HG02571 (cell line): Measurements from ENCODE around the gene CCNO.

Source experiments
- ATAC-seq: cut with Tn5 transposase; IDR thresholded peaks from one replicate; pipeline ENCODE4 v1.9.1; 2021; ENCODE audit warnings: mild to moderate bottlenecking, moderate library complexity; ENCODE audit not compliant: unreplicated experiment

Gene CCNO, protein sequence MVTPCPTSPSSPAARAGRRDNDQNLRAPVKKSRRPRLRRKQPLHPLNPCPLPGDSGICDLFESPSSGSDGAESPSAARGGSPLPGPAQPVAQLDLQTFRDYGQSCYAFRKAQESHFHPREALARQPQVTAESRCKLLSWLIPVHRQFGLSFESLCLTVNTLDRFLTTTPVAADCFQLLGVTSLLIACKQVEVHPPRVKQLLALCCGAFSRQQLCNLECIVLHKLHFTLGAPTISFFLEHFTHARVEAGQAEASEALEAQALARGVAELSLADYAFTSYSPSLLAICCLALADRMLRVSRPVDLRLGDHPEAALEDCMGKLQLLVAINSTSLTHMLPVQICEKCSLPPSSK

DNA sequence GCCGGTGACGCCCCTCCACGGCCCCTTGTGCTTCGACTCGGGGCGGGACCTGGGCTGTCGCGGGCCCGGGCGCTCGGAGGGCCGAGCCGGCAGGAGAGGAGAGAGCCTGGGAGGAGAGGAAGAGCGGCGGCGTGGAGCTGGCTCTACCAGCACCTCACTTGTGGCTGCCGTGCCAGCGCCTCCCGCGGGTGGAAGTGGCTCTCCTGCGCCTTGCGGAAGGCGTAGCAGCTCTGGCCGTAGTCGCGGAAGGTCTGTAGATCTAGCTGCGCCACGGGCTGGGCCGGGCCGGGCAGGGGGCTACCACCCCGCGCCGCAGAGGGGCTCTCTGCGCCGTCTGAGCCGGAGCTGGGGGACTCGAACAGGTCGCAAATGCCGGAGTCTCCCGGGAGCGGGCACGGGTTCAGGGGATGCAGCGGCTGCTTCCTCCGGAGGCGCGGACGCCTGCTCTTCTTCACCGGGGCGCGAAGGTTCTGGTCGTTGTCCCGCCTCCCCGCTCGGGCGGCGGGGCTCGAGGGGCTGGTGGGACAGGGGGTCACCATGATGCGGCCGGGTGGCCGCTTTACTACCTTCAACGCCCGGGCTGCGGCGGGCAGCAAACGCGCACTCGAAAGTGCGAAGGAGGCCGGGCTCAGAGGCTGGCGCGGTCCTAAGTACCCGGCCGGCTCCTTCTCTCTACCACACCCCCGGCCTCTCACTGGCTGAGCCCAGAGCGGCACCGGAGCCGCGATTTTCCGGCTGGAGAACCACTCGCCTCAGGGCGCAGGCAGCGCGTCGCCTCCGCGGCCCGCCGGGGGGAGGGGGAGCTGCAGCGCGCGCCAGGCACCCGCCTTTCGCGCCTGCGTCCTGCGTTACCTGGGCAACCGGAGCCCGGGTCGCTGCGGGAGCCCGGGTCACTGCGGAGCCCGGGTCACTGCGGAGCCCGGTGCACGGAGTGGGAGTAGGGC lies at the start of gene CCNO:
Gene CCNO (minus strand): TSS at position 624 of the 944 bp plus-strand sequence. CDS start 85 bp downstream, at position 539.
- ATAC-seq, result peak; percentile 63

GRCh38 chr5:55278778-55279177 lies 45.4 kb upstream of the CCNO start:
- no peak for ATAC-seq

DNA sequence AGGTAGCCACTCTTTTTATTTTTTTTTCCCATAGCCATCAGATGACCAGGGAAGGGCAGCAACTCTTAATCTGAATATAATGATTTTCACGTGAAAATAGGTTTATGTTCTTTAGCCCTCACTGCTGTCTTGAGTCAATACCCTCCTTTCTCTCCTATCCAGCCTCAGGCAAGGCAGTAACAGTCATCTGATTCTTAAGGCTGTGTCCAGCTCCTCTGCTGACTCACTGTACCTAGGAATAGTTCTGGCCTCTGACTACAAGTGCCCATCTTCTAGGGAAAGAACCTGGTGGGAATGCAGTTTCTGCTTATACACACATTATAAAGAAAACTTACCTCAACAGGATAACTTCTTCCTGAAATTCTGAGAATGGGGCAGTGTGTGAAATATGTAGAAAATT lies 43.4 kb upstream of the CCNO start:
- ATAC-seq, result no peak

GRCh38 chr5:55258339-55258738 lies 24.9 kb upstream of the CCNO start:
- no peak for ATAC-seq

DNA sequence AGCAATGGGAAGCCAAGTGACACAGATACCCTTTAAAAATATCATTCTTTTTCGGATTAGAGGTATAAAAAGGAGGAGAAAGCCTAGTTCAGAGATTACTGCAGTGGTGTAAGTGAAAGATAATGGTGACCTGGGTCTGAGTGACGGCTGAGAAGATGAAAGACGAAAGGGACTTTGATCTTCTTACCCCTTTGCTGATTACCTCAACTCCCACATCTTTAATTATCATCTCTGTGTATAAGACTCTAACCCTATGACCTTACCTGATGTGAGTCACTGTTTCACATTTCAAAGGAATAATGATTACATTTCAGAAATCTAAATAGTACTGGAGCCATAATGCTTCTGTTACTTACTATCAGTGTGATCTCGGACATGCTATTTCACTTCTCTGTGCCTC lies 21.4 kb upstream of the CCNO start:
- no peak for ATAC-seq

DNA sequence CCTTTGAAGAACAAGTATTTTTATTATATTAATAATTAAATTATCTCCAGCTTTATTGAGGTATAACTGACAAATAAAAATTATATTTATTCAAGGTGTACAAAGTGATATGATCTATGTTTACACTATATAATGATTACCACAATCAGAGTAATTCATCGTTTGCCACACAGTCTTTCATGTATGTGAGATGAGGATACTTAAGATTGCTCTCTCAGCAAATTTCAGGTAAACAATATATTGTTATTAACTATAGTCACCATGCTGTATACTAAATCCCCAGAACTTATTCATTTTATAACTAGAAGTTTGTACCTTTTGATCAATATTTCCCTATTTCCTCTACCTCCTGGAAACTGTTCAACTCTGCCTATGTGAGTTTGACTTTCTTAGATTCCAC lies 16.7 kb upstream of the CCNO start:
- ATAC-seq, result no peak

- ATAC-seq, result no peak
Observed at GRCh38 chr5:55241746-55242145, 8.3 kb upstream of the CCNO start.

DNA sequence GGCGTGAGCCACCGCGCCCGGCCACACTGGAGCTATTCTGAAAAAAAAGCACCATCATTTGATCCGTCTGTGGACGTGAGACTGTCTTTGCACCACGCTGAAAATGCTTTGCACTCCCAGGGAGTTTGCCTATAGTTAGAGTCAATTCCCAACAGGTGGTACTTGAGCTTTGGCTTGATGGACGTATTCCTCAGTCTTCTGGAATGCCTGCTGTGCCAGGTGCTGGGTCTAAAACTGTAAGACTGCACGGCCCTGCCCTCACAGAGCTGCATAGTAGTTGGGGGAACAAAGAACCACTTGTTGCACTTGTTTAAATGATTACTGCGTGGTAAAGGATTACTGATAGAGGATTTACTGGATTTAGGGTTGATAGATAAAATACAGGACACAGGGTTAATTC lies 3.4 kb upstream of the CCNO start:
- no peak for ATAC-seq

- no peak for ATAC-seq
Observed at GRCh38 chr5:55234121-55234700, 803 bp upstream of the CCNO start.

- no peak for ATAC-seq
Observed at GRCh38 chr5:55232271-55232984, 980 bp downstream of the CCNO start.

DNA sequence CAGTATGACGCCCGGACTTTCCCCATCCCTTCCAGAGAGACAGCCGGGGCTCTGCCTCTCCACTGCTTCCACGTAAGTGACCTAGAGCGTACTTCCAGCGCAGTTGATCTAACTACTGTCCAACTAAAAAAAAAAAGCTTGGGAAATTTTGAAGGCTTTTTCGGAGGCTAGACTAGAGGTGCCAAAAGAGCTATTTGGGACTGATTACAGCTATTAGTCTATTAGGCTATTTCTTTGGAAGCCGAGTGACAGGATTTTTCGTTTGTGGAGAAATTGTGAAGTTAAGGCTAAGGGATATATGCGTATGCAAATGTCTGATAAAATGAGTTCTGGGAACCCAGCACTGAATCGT lies 1.5 kb downstream of the CCNO start:
- ATAC-seq, result no peak

DNA sequence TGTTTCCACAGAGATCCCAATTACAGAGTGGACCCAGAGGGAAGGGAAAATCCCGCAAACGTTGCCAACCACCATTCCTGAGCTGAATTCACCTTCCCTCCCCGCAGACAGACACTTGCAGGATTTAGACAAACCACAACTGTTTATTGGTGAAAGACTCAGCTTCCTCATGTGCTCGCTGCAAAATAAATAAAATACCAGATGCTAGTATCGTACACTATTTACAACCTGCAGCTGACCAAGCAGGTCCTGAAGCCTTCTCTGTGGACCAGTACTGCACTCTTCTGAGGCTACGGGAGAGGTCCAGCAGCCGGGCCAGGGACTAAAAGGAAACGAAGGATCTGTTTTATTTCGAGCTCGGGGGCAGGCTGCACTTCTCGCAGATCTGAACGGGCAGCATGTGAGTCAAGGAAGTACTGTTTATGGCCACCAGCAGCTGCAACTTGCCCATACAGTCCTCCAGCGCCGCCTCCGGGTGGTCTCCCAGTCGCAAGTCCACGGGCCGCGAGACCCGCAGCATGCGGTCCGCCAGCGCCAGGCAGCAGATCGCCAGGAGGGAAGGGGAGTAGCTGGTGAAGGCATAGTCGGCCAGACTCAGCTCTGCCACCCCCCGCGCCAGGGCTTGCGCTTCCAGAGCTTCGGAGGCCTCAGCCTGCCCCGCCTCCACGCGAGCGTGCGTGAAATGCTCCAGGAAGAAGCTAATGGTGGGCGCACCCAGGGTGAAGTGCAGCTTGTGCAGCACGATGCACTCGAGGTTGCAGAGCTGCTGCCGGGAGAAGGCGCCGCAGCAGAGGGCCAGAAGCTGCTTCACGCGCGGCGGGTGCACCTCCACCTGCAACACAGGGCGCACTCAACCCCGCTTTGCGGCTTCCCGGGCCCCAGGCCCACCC lies 2.1 kb downstream of the CCNO start:
- ATAC-seq, result no peak

DNA sequence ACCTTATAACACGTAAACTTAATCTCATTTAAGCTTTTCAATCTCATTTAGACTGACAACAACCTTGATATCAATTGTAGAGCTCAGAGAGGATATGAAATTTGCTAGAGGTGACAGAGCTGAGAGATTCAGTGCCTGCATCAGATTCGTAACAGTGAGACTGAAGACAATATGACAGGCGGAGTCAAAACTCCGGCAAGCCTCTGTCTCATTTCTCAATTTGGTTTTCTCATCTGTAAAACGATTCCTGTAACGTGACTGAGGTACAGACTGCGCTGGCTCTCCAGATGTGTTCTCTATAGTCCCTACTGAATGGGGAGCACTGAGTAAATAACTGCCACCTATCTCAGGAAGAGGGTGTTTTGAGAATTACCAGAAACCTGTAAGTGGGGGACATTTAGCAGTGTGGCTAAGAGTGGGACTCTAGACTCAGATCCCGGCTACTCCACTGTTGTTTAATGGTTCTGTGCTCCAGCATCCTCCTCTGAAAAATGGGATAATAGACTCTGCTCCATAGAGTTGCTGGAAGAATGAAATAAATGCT lies 3.2 kb downstream of the CCNO start:
- ATAC-seq, result no peak

DNA sequence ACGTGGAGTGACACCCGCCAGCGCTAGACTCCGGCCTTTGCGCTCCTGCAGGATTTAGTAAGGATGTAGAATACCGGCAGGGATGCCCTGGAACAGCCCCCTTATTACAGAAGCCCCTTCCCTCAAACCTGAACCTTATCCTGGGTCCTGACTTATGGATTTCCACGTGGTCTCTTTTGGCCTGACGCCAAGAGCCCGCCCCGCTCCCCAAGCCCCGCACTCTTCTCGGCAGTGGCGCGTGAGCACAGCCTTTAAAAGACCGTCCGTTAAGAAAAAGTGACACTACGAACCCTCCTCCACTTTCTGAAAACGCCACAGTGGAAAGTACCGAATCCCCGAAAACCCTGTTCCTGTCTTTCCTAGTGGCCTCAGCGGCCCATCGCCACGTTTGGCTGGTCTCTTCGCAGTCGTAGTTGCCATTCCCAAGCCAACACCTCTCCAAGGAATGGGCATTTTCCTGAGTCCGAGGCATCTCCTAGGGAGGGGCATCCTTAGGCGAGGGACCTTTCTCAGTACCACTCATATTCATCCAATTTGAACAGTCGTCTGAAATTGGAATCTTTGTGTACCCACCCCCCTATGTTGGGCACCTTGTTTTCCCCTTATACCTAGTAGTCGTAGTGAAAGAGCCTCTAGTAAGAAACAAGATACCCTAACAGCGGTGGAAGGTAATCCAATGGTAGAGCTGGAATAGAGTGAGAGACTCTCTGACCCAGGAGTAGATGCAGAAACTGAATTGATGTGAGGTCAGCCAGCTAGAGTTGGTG lies 5.6 kb downstream of the CCNO start:
- no peak for ATAC-seq

DNA sequence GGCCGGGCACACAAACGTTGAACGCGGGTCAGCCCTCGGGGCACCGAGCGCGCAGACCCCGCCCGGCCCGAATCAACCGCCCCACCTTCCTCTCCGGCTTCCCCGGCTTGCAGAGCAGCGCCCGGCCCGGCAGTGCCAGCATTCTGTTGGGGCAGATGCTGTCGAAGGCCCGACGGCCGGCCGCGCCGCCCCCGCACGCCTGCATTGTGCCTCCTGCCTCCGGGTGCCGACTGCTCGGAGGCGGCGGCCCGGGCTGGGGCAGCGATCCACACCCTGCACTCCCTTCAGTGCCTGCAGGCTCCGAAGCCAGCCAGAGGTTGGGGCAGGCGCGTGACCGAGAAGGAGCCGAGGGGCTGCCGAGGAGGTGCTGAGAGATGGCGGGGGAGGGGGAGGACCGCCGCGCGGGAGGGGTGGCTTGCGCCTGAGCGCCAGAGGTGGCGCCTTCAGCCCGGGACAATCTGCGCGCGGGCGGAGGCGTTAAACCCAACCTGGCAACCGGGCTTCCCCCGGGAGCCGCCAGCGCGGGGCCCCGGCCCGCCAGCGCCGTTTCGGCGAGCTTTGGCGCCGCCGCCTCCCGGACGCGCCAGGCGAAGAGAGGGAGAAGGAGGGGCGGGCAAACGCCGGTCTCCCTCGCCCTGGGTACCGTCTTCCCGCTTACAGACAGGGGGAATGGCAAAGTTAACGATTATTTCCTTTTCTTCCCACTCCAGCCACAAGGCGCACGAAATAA lies 6.3 kb downstream of the CCNO start, which contains the start of gene MCIDAS:
Gene MCIDAS (minus strand): TSS at position 382 of the 730 bp plus-strand sequence. CDS start 177 bp downstream, at position 205.
- peak; percentile 46 for ATAC-seq

DNA sequence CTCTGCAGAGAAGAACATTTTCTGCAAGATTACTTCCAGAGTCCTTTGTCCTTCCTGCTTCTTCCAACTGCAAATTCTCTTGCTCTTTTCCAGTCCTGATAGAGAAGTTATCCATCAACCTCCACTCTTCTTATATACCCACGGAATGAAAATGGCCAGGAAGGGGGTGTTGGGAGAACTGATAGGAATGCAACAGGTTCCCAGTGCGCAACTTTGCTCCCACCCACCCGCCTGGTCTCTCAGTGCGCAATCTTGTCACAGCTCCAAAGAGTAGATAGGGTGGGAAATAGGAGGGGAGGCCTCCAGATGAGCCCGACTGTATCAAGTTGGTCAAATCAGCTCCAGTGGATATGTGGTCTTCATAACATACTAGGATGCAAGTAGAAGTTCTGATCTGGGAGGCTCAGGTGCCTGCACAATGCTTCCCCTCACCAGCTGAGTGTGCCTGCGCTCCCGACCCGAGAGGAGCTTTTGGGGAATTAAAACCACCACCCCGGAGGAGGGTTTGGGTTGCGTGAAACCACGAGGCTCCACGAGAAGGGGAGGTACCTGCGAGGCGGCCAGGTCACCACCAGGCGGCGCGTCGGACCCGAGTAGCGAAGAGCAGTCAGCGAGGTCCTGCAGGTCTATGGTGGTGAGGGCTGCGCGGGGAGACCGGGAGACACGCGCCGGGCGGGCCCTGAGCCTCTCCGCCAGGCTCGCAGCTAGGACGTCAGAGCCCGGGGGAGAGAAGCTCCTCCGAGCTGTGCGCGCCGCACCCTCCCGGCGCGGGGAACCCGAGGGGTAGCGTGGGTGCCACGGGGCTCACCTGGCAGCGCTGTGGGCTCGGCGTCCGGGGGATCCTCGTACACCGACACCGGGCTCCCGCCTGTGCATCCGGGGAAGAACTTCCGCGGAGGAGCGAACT lies 7.1 kb downstream of the CCNO start:
- ATAC-seq, result no peak

GRCh38 chr5:55225346-55225745 lies 8.1 kb downstream of the CCNO start:
- ATAC-seq, result no peak
